IPS DF 6.9 (cell line): ENCODE data around the gene TRAF1.

Experiments used
- DNase-seq: peaks from one replicate; pipeline ENCODE4 v3.0.0-alpha.2; 2013; ENCODE audit warnings: low read depth, low spot score
- H3K27ac ChIP-seq: one replicate; pipeline ENCODE4 v1.5.1; 2013; ENCODE audit warnings: low read length, control low read depth
- H3K27me3 ChIP-seq: 2 replicates; pipeline ENCODE4 v1.6.1; 2013; ENCODE audit warnings: mild to moderate bottlenecking, low read length; ENCODE audit not compliant: control insufficient read depth, insufficient read depth
- H3K36me3 ChIP-seq: 2 replicates; pipeline ENCODE4 v1.6.1; 2013; ENCODE audit warnings: low read length; ENCODE audit not compliant: control insufficient read depth, insufficient read depth
- H3K4me1 ChIP-seq: 2 replicates; pipeline ENCODE4 v1.6.1; 2013; ENCODE audit warnings: low read length; ENCODE audit not compliant: control insufficient read depth, insufficient read depth
- H3K4me3 ChIP-seq: 2 replicates; pipeline ENCODE4 v1.5.1; 2013; ENCODE audit warnings: mild to moderate bottlenecking, low read length
- H3K9me3 ChIP-seq: 2 replicates; pipeline ENCODE4 v1.6.1; 2013; ENCODE audit warnings: low read length, inconsistent platforms; ENCODE audit not compliant: control insufficient read depth, insufficient read depth
- WGBS: extraction: QIAGEN DNeasy Blood & Tissue Kit; methylation state at CpG from one replicate; pipeline ENCODE4 v1.1.7; 2013; ENCODE audit warnings: mixed read lengths, missing lambda C conversion rate; ENCODE audit not compliant: insufficient read length, insufficient coverage; 5-methylcytosine and 5-hydroxymethylcytosine counted together

The TRAF1 gene

GRCh38 chr9:120923620-120924328 is 2.8 kb downstream of the TRAF1 start:
- no peak overlapping the region for H3K4me3 ChIP-seq
- H3K36me3 ChIP-seq: no peaks in the 10 kb centered on the region
- H3K27ac ChIP-seq: no peak overlapping the region
- H3K4me1 ChIP-seq: peaks cover 7% of the 10 kb centered on the region
- no peak for DNase-seq
- no peaks in the 10 kb centered on the region for H3K9me3 ChIP-seq
- no CpG with 5 or more reads among the region's 11 CpGs for WGBS
- H3K27me3 ChIP-seq: no peaks in the 10 kb centered on the region

- WGBS: no CpG with 5 or more reads among the region's 7 CpGs
- no peak for DNase-seq
- Histone ChIP-seq H3K4me1 (peaks cover 7% of the 10 kb centered on the region), H3K27ac (no peak overlapping the region), H3K4me3 (no peak overlapping the region), H3K27me3 (no peaks in the 10 kb centered on the region), H3K9me3 (no peaks in the 10 kb centered on the region), H3K36me3 (no peaks in the 10 kb centered on the region)
Observed at GRCh38 chr9:120922404-120923195, 4.0 kb downstream of the TRAF1 start.

GRCh38 chr9:120921661-120922181 is 4.9 kb downstream of the TRAF1 start:
- Histone ChIP-seq H3K9me3 (no peaks in the 10 kb centered on the region), H3K27me3 (no peaks in the 10 kb centered on the region), H3K36me3 (no peaks in the 10 kb centered on the region), H3K27ac (no peak overlapping the region), H3K4me1 (peaks cover 7% of the 10 kb centered on the region), H3K4me3 (no peak overlapping the region)
- DNase-seq: no peak
- no CpG with 5 or more reads among the region's 8 CpGs for WGBS

- Histone ChIP-seq H3K27ac (no peak overlapping the region), H3K27me3 (no peaks in the 10 kb centered on the region), H3K4me1 (peaks cover 6% of the 10 kb centered on the region), H3K9me3 (no peaks in the 10 kb centered on the region), H3K4me3 (no peak overlapping the region), H3K36me3 (no peaks in the 10 kb centered on the region)
- no CpG with 5 or more reads among the region's 3 CpGs for WGBS
- no peak for DNase-seq
Observed at GRCh38 chr9:120920806-120921178, 5.8 kb downstream of the TRAF1 start.

- H3K27ac ChIP-seq: no peak overlapping the region
- no CpG with 5 or more reads among the region's 6 CpGs for WGBS
- DNase-seq: no peak
- H3K4me1 ChIP-seq: peaks cover 2% of the 10 kb centered on the region; the same call in 1 of the 2 replicates
- H3K4me3 ChIP-seq: no peak overlapping the region
- no peaks in the 10 kb centered on the region for H3K27me3 ChIP-seq
- H3K36me3 ChIP-seq: no peaks in the 10 kb centered on the region
- no peaks in the 10 kb centered on the region for H3K9me3 ChIP-seq
Observed at GRCh38 chr9:120919843-120920805, 6.5 kb downstream of the TRAF1 start.

GRCh38 chr9:120918931-120919842 is 7.4 kb downstream of the TRAF1 start:
- Histone ChIP-seq H3K9me3 (no peaks in the 10 kb centered on the region), H3K36me3 (no peaks in the 10 kb centered on the region), H3K4me3 (no peak overlapping the region), H3K27ac (no peak overlapping the region), H3K4me1 (peaks cover 2% of the 10 kb centered on the region; the same call in 1 of the 2 replicates), H3K27me3 (no peaks in the 10 kb centered on the region)
- WGBS: no CpG with 5 or more reads among the region's 20 CpGs
- no peak for DNase-seq

- DNase-seq: no peak
- 0 out of 2 replicates have a peak, but pooled peaks cover 2% of the 10 kb centered on the region for H3K4me1 ChIP-seq
- no peaks in the 10 kb centered on the region for H3K27me3 ChIP-seq
- no peaks in the 10 kb centered on the region for H3K36me3 ChIP-seq
- H3K27ac ChIP-seq: no peak overlapping the region
- H3K9me3 ChIP-seq: no peaks in the 10 kb centered on the region
- no peak overlapping the region for H3K4me3 ChIP-seq
- no CpG with 5 or more reads among the region's 4 CpGs for WGBS
Observed at GRCh38 chr9:120917929-120918762, 8.4 kb downstream of the TRAF1 start.

- no peaks in the 10 kb centered on the region for H3K27me3 ChIP-seq
- no peak overlapping the region for H3K4me3 ChIP-seq
- no peak for DNase-seq
- no peaks in the 10 kb centered on the region for H3K9me3 ChIP-seq
- H3K36me3 ChIP-seq: no peaks in the 10 kb centered on the region
- WGBS: no CpG with 5 or more reads among the region's 8 CpGs
- 0 out of 2 replicates have a peak, but pooled peaks cover 2% of the 10 kb centered on the region for H3K4me1 ChIP-seq
- no peak overlapping the region for H3K27ac ChIP-seq
Observed at GRCh38 chr9:120916991-120917880, 9.4 kb downstream of the TRAF1 start.
